Measurements from ENCODE around the gene NPC1.
A peak's percentile ranks its signal among the peaks of the same experiment; 100 is the strongest.
"Not testable (repeated sequence)": the region's sequence is repeated elsewhere in the genome, so short reads cannot be mapped to it uniquely, and the experiment has no call there.

The NPC1 gene

DNA sequence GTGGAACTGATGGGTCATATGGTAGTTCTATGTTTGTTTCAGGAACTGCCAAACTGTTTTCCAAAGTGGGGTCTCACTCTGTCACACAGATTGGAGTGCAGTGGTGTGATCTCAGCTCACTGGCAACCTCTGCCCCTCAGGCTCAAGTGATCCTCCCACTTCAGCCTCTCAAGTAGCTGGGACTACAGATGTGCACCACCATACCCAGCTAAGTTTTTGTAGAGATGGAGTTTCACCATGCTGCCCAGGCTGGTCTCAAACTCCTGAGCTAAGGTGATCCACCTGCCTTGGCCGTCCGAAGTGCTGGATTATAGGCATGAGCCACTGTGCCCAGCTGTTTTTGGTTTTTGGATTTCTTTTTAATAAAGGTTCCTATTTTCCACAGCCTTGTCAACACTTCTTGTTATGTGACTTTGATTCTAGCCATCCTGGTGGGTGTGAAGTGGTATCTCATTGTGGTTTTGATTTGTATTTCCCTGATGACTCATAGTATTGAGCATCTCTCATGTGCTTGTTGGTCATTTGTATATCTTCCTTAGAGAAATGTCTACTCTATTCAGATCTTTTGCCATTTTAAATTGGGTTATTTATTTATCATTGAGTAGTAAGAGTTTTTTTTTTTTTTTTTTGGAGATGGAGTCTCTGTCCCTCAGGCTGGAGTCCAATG is 22.8 kb downstream of the NPC1 start:
- peak; percentile 39 for DNase-seq (ENCODE audit: low read depth)
- no peak overlapping the region for H3K4me3 ChIP-seq (replicated peaks; ENCODE audit: low read depth, low read length)
- no peak for TF ChIP-seq CTCF (IDR thresholded peaks at IDR 0.05; ENCODE audit: low read length, missing control alignments)

DNA sequence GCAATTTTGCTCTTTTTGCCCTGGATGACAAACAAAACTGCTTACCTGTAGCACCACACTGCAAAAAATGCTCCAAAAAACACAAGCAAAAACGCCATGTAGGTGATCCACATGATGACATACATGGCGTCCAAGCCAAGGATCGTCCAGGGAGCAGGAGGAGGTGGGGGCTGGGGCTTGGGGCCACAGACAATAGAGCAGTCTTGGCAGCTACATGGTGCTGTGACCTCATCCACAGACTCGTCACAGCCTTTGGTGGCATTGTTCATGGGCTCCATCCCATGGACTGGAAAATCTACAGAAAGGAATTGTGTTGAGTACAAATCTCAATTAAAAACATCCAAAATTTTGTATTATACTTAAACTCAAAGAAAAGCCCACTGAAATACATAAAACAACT is 26.1 kb downstream of the NPC1 start:
- DNase-seq (ENCODE audit: low read depth) = no peak
- no peak overlapping the region for H3K4me3 ChIP-seq (replicated peaks; ENCODE audit: low read depth, low read length)
- no peak for TF ChIP-seq CTCF (IDR thresholded peaks at IDR 0.05; ENCODE audit: low read length, missing control alignments)

DNA sequence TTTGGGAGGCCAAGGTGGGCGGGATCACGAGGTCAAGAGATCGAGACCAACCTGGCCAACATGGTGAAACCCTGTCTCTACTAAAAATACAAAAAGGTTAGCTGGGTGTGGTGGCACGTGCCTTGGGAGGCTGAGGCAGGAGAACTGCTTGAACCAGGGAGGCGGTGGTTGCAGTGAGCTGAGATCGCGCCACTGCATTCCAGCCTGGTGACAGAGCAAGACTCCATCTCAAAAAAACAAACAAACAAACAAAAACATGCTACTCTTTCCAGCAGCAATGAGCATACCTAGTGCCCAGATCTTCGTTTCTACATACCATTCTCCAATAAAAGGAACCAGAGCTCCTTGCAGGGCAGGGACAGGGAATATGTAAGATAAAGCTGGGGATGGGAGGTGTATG is 28.8 kb downstream of the NPC1 start:
- not testable (repeated sequence) for H3K4me3 ChIP-seq (replicated peaks; ENCODE audit: low read depth, low read length); DNase-seq (ENCODE audit: low read depth)

GRCh38 chr18:23556145-23556780 is 30.0 kb downstream of the NPC1 start:
- no peak for TF ChIP-seq CTCF (IDR thresholded peaks at IDR 0.05; ENCODE audit: low read length, missing control alignments)
- no peak overlapping the region for H3K4me3 ChIP-seq (replicated peaks; ENCODE audit: low read depth, low read length)
- DNase-seq (ENCODE audit: low read depth) = no peak

GRCh38 chr18:23553887-23554286 is 32.4 kb downstream of the NPC1 start:
- DNase-seq (ENCODE audit: low read depth) = no peak
- no peak for TF ChIP-seq CTCF (IDR thresholded peaks at IDR 0.05; ENCODE audit: low read length, missing control alignments)
- no peak overlapping the region for H3K4me3 ChIP-seq (replicated peaks; ENCODE audit: low read depth, low read length)

GRCh38 chr18:23552505-23552904 is 33.8 kb downstream of the NPC1 start:
- TF ChIP-seq CTCF (IDR thresholded peaks at IDR 0.05; ENCODE audit: low read length, missing control alignments) = no peak
- no peak overlapping the region for H3K4me3 ChIP-seq (replicated peaks; ENCODE audit: low read depth, low read length)
- no peak for DNase-seq (ENCODE audit: low read depth)

DNA sequence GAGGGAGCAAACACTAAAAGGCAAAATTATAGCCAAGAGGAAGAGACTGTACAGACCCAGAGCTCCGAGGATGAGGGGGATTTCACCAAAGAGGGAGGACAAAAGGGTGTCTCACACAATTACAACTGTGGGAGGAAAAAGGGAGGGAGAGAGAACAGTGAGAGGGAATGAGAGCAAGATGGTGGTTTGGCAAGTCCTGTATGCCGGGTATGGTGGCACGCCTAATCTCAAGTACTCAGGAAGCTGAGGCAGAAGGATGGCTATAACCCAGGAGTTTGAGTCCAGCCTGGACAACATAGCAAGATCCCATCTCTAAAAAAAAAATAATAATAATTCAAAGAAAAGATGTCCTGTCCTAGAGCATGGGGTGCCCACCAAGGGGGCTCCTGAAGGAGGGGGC is 34.3 kb downstream of the NPC1 start:
- no peak for DNase-seq (ENCODE audit: low read depth)

More for the DNA sequence above, 34.3 kb downstream of the NPC1 start:
- TF ChIP-seq CTCF (IDR thresholded peaks at IDR 0.05; ENCODE audit: low read length, missing control alignments) = no peak
- H3K4me3 ChIP-seq (replicated peaks; ENCODE audit: low read depth, low read length) = no peak overlapping the region
